Measurements from ENCODE around the gene RAD51AP2.
"Not testable (repeated sequence)": the region's sequence is repeated elsewhere in the genome, so short reads cannot be mapped to it uniquely, and the experiment has no call there.

Gene RAD51AP2

DNA sequence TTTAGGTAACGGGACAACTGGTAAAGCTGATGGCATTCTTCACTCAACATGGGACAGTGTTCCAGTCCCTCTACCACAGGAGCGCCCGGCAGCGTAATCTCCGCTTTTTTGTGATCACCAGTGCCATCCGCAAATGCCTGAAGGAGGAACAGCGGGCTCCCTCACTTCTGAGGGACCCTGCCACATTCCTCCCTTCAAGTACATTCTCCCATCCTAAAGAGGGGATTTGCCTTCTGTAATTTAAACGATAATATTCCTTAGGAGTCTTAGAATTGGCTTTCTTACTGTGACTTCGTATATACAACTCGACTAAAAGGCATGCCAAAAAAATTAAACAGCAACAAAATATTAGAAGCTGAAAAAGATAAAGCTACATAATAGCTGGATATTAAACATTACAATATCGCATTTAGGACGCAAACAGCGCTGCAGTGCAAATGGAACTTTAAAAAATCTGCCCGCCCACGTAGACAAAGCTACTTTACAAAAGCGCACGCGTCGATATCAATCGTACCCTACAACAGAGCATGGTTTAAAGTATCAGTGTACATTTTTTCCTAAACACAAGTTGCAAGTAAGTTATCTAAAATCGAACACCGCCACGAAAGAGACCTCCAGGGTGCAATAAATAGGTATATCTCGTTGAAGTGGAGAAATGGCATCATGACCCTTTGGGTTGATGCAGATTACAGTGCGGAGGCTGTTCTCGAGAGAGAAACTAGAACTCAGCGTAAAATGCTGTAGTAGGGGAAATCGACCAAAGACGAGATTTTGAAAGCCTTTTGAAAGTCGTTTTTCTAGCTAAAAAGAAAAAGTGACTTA lies 20.0 kb upstream of the RAD51AP2 start:
- DNase-seq (ENCODE audit: low read depth in 3 of 3), result no peak

DNA sequence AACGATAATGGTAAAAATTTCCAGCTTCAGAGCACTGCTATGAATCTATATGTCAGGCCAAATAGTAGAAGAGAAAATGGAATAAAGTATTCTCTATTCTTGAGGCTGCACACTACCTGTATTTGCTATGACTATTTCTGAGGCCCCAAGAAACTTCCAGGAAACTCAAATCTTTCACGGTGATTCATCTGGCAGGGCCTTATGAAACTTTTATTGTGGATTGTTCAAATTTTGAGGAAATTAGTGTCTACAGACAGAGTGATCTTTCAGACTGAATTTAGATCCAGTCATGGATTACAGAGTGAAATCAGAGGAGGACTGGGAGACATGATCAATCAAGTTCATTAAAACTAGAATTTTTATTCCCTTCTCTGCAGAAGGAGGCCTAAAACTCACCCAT lies 18.2 kb upstream of the RAD51AP2 start:
- no peak for DNase-seq (ENCODE audit: low read depth in 3 of 3)

DNA sequence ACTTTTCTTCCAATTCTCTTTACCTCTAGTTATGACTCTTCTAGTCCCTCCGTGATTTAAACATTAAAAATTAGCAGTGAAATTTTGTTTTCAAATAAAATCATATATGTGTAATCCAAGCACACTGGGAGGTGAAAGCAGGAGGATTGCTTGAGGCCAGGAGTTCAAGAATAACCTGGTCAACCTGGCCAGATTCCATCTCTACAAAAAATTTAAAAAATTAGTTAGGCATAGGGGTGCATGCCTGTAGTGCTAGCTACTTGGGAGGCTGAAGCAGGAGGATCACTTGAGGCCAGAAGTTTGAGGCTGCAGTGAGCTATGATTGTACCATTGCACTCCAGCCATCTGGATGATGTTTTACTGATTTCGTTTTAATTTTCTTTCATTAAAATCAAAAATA lies 15.3 kb upstream of the RAD51AP2 start:
- DNase-seq (ENCODE audit: low read depth in 3 of 3), result no peak

DNA sequence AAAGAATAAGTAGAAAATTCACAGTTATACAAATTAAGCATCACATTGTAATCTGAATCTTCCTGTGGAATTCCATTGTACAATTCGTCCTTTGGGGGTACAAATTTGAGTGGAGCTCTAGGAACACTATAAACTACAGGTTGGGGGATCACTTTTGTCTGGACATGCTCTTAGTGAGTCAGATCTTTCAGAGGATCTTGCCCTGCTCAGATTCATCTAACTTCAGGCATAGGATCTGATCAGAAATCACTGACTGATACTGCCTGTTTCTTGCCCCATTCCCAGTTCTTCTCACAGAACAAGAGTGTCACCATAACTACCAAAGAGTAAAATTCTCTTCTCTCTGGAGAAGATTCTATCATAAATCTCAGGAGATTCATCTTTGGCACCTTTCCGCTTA lies 11.5 kb upstream of the RAD51AP2 start:
- DNase-seq (ENCODE audit: low read depth in 3 of 3), result no peak

DNA sequence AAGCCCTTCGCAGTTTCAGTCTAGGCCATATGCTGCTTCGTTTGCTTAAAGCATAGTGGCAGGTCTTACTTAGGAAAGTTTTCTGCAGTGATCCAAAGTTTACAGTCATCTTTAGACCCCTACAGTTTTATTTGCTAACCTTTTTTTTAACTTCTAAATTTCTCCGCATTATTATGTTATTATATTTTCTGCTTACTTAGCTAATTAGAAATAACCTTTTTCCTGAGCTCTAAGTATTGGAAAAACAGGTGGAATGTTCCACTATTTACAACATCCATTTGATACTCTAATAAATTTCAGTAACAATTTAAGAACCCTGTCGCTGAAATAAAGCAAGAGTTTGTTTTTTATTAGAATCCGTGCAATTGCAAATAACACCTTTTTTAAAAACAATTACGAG lies 4.1 kb upstream of the RAD51AP2 start:
- no peak for DNase-seq (ENCODE audit: low read depth in 3 of 3)

DNA sequence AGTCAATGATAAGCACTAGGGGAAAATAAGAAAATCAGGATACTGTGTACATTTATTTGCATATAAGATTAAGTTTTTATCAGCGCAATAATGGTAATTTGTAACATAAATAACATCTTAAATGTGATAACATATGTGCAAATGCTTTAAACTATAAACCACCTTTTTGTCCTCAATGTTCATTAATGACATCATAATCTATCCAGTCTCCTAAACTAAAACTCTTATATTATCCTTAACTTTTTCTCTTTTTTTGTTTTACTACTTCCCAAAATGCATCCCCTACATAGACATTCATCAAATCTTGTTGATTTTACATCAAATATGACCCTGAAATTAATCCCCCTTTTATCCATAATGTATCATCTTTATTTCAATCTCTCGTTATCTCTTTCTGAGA lies 3.4 kb upstream of the RAD51AP2 start:
- no peak for DNase-seq (ENCODE audit: low read depth in 3 of 3)

DNA sequence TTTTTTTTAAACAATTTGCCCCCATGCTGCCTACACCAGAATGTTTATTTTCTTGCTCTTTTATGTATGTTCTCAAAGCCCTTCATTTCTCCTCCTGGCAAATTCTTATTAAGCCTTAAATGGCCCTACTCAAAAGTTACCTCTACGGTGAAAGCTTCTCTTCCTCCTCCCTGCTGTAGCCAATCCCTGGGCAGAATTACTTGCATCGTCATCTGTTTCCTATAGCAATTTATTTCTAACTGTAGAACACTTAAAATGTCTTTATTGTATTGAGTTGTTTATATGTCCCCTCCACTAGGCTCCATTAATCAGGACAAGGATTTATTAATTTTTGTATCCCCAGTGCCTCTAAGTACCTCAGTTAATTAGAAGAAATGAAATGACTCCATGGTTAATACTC lies 2.5 kb upstream of the RAD51AP2 start:
- DNase-seq (ENCODE audit: low read depth in 3 of 3), result no peak

DNA sequence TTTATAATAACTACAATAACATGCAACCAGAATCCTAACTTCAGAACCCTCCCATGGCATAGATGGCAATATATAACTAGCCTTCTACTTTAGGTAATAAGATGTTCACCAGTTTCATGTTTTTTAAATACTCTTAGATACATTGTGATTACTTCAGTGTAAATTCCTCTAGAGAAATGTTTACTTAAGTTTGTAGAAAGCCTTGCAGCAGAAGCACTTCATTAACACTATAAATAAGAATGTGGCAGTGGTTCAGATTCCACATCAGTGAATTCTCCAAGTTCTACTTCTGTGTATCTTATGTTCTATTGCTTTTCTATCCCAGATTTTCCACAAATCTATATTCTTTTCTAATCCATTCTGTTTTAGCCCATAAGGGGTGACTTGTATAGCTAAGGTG lies 1.2 kb upstream of the RAD51AP2 start:
- DNase-seq (ENCODE audit: low read depth in 3 of 3), result no peak

DNA sequence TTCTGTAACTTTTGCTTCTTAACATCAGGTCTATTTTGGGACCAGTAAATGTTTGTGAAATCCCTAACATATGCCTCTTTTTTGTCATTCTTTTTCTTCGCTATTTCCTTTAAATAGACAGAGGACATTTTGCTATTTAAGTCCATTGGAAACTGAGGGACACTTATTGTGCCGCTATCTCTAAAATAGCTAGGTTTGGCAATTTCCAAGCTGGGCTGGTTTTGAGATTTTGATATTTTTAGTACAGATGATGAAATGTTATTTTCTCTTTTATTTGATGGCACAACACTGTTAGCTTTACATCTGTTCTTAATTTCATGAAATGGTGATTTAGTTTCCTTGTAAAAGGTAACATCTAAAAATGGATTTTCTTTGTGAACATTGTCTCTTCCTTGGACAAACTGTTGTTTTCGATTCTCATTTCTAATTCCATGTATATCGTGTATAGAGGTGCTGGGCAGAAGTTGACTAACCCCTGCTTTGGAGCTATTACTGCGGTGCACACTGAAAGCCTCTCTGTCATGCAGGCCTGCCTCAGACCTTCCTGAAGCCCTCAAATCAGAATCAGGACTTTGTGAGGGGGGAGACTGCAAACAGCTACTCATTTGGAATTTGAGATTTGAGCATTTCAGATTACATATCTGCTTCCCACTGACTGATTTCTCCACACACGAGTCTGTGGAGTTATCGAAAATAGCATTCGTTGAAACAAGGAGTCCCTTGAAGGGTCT lies 594 bp downstream of the RAD51AP2 start:
- DNase-seq (ENCODE audit: low read depth in 3 of 3), result no peak

DNA sequence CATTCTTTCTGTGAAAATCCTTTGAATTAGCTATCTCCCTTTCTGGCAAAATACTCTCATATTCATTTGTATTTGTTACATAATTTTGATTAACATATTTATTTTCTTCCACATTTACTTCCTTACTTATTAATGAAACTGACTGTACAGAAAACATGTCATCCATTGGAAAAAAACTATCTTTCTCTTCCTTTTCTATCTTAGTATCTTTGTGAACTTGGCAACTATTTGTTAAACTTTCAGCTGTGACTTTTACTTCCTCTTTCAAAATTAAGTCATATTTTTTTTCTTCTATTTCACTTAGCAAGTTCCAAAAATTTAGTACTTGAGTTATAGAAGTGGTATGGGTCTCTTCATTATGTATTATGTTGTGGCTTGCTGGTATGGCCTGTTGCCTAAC lies 2.6 kb downstream of the RAD51AP2 start:
- no peak for DNase-seq (ENCODE audit: low read depth in 3 of 3)

DNA sequence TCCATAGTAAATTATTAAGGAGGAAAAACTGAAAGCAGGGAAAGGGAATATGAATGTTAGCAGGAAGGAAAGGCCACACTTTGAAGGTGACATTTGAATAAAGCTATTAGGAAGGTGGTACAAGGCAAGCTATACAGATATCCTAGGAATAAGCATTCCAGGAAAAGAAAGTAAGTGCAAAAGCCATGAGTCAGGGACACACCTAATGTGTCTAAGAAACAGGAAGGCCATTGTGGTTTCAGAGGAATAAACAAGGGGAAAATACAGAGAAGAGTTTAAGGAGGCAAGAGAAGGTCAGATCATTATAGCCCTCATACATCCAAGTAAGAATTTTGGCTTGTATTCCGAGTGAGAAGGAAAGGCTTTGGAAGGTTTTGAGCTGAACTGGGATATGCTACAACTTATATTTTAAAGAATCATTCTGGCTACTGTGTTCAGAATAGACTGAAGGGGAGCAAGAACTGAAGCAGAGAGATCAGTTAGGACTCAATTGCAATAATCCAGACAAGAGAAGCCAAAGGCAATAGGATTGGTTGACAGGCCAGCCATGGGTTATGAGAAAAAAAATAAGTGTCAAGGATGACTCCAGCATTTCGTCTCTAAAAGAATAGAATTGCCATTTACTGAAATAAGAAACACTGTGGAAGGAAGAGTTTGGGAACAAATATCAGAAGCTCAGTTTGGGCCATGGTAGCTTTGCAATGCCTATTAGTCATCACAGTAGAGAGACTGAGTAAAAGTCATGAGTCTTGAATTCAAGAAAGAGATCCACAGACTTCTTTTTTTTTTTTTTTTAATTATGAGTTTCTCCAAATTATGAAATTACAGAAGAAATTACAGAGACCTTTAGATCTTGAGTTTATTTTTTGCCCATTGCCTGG lies 11.3 kb downstream of the RAD51AP2 start:
- no peak for DNase-seq (ENCODE audit: low read depth in 3 of 3)

DNA sequence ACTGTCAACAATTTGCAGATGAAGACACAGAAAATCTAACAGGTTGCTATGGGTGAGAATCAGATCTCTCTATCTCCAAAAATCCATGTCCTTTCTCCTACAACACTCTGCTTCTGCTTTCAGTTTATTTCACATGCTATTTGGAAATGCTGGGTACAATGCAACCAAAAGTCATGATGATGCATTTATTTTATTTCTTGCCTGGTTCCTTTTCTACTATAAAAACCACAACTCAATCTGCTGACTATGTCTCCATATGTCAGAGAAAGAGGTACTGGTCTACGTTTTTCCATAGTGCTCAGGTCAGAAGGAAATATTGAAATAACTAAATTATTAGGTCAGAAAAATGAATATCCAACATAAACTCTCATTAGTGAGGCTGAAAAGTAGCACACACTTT lies 20.5 kb downstream of the RAD51AP2 start:
- no peak for DNase-seq (ENCODE audit: low read depth in 3 of 3)

DNA sequence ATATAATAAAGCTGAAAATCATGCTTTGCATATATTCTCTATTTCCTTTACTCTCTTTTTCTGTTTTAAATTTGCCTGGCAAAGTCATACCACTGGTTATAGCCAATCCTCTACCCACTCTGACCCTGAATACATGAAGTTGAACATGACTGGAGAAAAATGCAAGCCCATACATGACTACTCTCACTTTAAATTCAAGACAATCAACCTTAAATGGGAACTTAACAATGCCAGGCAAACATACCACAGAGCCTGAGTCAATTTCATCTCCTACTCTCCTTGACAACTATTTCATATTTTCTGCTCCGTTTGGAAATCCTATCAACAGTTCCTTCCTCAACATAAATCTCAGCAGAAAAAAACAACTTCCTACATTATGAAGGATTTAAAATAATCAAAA lies 22.6 kb downstream of the RAD51AP2 start:
- DNase-seq (ENCODE audit: low read depth in 3 of 3), result no peak

DNA sequence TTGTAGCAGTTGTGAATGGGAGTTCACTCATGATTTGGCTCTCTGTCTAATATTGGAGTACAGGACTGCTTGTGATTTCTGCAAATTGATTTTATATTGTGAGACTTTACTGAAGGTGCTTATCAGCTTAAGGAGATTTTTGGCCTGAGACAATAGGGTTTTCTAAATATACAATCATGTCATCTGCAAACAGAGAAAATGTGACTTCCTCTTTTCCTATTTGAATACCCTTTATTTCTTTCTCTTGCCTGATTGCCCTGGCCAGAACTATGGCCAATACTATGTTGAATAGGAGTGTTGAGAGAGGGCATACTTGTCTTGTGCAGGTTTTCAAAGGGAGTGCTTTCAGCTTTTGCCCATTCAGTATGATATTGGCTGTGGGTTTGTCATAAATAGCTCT lies 28.1 kb downstream of the RAD51AP2 start:
- DNase-seq (ENCODE audit: low read depth in 3 of 3), result not testable (repeated sequence)

DNA sequence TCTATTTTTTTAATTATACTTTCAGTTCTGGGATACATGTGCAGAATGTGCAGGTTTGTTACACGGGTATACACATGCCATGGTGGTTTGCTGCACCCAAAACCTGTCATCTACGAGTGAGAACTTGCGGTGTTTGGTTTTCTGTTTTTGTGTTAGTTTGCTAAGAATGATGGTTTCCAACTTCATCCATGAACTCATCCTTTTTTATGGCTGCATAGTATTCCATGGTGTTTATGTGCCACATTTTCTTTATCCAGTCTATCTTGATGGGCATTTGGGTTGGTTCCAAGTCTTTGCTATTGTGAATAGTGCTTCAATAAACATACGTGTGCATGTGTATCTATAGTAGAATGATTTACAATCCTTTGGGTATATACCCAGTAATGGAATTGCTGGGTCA lies 29.6 kb downstream of the RAD51AP2 start:
- not testable (repeated sequence) for DNase-seq (ENCODE audit: low read depth in 3 of 3)

DNA sequence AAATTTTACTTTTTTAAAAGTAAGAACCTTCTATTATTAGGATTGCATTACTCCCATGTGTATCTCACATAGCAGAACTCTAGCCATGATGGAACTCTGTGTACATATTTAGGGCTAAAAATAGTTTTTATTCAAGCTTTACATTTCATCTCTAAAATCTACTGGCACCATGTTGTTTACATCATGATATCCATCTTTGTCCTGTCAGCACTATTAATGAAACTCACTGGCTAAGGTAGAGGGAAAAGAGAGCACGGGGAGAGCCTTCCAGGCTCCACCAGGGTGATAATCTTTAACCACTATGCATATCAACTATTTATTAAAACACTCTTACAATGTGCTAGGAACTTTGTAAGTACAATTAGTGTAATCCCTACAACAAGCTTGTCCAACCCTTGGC lies 34.7 kb downstream of the RAD51AP2 start:
- DNase-seq (ENCODE audit: low read depth in 3 of 3), result no peak

DNA sequence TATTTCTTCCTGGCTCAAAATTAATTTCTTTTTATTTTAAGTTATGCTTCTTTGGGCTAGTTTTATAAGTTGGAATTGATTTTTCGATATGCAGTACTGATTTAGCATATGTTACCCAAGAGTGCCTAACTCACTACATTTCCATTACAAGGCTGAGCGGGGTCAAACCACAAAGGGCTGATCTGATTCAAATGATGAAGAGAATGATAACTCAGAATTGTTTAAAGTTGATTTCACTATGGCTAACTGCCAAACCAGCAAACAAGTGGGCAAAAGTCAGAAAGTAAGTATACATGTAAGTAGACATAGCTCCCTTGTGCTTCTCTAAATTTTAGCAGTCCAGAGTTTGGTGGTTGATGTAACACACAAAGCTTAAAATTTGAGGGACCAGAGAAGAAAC lies 35.6 kb downstream of the RAD51AP2 start:
- no peak for DNase-seq (ENCODE audit: low read depth in 3 of 3)

DNA sequence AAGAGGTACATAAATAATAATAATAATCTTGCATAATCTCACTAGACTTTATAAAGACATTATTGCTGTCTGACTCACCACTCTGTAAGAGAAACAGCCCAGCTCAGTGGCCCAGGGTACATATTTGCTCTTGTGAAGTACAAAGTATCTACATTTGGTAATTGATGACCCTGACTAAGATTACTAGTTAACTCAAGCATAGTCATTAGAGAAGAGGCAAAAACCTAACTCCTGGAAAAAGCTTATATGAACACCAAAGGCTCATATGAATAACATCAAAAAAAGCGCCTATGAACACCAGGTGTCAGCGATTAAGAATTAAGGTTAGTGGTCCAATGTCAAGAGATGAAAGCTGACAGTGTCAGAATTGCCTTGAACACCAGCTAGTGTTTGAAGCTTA lies 38.4 kb downstream of the RAD51AP2 start:
- DNase-seq (ENCODE audit: low read depth in 3 of 3), result no peak

DNA sequence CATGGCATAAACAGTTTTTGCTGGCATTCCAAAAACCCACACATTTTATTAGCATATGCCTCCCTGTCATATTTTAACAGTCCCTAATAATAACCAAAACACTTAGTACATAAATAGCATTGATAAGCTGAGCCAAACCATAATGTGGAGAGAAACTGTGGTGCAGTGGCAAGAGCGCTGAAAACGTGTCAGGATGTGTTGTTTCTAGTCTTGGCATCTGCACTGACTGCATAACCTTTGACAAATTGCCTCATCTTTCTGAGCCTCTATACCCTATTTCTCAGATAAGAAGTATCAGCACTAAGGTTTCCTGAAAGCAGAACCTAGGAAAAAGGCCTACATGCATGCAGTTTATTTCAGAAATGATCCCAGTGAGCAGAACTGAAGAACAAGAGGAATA lies 41.4 kb downstream of the RAD51AP2 start:
- no peak for DNase-seq (ENCODE audit: low read depth in 3 of 3)

DNA sequence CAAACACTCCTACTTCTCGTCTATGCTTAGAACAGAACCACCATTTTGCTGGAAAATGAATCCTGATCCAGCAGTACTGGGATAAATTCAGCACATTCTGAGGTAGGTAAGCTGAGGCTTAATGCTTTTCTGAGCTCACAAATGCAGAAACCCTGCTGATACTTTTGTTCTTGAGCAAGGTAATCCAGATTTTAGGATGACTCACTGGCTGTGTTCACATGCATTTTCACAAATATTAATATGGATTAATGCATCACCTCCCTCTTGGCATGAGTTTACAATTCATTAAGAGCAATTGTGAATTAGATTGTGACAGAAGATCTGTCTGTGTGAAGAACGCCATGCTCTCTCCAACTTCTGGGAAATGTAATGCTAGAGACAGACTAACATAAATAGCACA lies 42.2 kb downstream of the RAD51AP2 start:
- no peak for DNase-seq (ENCODE audit: low read depth in 3 of 3)

DNA sequence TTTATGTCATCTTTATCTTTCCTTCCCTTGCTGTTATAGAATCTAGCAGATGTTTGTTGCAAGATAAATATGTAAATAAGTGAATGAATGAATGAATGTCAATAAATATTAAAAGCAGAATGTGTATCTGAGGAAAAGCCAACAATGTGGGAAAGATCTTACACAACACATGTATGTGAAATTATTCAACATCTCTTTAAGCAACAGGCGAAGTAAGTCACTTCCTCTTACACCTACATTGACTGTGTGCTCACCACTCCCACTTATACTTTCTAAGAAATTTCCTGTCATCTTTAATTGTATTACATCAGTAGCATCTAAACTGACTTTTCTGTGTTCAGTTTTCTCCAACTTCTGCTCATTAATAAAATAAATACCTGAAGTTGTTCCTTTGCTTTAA lies 43.0 kb downstream of the RAD51AP2 start:
- DNase-seq (ENCODE audit: low read depth in 3 of 3), result no peak

DNA sequence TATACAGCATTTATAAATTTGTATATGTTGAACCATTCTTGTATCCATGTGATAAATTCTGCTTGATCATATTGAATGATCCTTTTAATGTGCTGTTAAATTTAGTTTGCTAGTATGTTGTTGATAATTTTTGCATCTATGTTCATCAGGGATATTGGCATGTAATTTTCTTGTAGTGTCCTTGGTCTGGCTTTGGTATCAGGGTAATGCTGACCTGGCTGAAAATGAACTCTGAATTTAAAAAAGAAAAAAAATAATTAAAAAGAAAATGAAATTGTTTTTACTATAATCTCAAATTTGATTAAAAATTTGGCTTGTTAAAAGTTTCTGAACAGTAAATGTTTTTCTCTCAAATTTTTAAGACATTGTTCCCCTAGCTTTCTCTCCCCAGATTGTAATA lies 46.3 kb downstream of the RAD51AP2 start:
- no peak for DNase-seq (ENCODE audit: low read depth in 3 of 3)

Data from stimulated activated CD4-positive, alpha-beta T cell treated with anti-CD3 and anti-CD28 coated beads, TNF-alpha, amount 100 ng/mL, for 48 hours (primary cell).